ENCODE measurements around the gene WNT7A.

Gene WNT7A

GRCh38 chr3:13824521-13825310 lies 55.2 kb downstream of the WNT7A start:
- no peak for TF ChIP-seq POLR2AphosphoS5 (IDR thresholded peaks at IDR 0.05; ENCODE audit: low read depth, low read length)
- TF ChIP-seq REST (IDR thresholded peaks at IDR 0.05; ENCODE audit: insufficient read depth in 1 of 2, low read depth in 2 of 2, low read length in 2 of 2): no peak
- no peak for TF ChIP-seq SIN3A (IDR thresholded peaks at IDR 0.05; ENCODE audit: borderline replicate concordance, insufficient read depth, low read length)
- no peak for TF ChIP-seq TAF1 (IDR thresholded peaks at IDR 0.05; ENCODE audit: borderline replicate concordance, insufficient read depth, low read length)
- no peak for TF ChIP-seq FOXP2 (optimal IDR thresholded peaks at IDR 0.05; ENCODE audit: borderline replicate concordance, extremely low read depth, extremely low read length, insufficient read depth)

- no peak for TF ChIP-seq SIN3A (IDR thresholded peaks at IDR 0.05; ENCODE audit: borderline replicate concordance, insufficient read depth, low read length)
- no peak for TF ChIP-seq FOXP2 (optimal IDR thresholded peaks at IDR 0.05; ENCODE audit: borderline replicate concordance, extremely low read depth, extremely low read length, insufficient read depth)
- TF ChIP-seq POLR2AphosphoS5 (IDR thresholded peaks at IDR 0.05; ENCODE audit: low read depth, low read length): no peak
- no peak for TF ChIP-seq REST (IDR thresholded peaks at IDR 0.05; ENCODE audit: insufficient read depth in 1 of 2, low read depth in 2 of 2, low read length in 2 of 2)
- TF ChIP-seq TAF1 (IDR thresholded peaks at IDR 0.05; ENCODE audit: borderline replicate concordance, insufficient read depth, low read length): no peak
Observed at GRCh38 chr3:13823692-13824091, 56.2 kb downstream of the WNT7A start.

- TF ChIP-seq POLR2AphosphoS5 (IDR thresholded peaks at IDR 0.05; ENCODE audit: low read depth, low read length) (no peak), FOXP2 (optimal IDR thresholded peaks at IDR 0.05; ENCODE audit: borderline replicate concordance, extremely low read depth, extremely low read length, insufficient read depth) (no peak), SIN3A (IDR thresholded peaks at IDR 0.05; ENCODE audit: borderline replicate concordance, insufficient read depth, low read length) (no peak), REST (IDR thresholded peaks at IDR 0.05; ENCODE audit: insufficient read depth in 1 of 2, low read depth in 2 of 2, low read length in 2 of 2) (no peak), TAF1 (IDR thresholded peaks at IDR 0.05; ENCODE audit: borderline replicate concordance, insufficient read depth, low read length) (no peak)
Observed at GRCh38 chr3:13822871-13823585, 56.8 kb downstream of the WNT7A start.

GRCh38 chr3:13822042-13822441 lies 57.8 kb downstream of the WNT7A start:
- no peak for TF ChIP-seq FOXP2 (optimal IDR thresholded peaks at IDR 0.05; ENCODE audit: borderline replicate concordance, extremely low read depth, extremely low read length, insufficient read depth)
- no peak for TF ChIP-seq REST (IDR thresholded peaks at IDR 0.05; ENCODE audit: insufficient read depth in 1 of 2, low read depth in 2 of 2, low read length in 2 of 2)

Measured in PFSK-1 (cell line).